HCT116 (cell line): ENCODE data around the gene ERC2. TPM values are rescaled to one million over a fixed set of nuclear protein-coding genes. Genes with fewer than 3 reads are reported as not detected.

Experiments used
- ATAC-seq: fragments of 200-7000 bp; cut with Tn5 transposase; 2 replicates; pipeline ENCODE4 v1.9.1; 2020; ENCODE audit warnings: mild to moderate bottlenecking, moderate library complexity
- BruUV-seq: library from RNA; stranded (reverse); fragments of 400-500 nt; replicated peaks from 2 replicates; lab custom pipeline; 2021; lab: Mats Ljungman, UMichigan
- CTCF ChIA-PET: fragments of 300-600 bp; sonication (Branson Sonifier 250); formaldehyde crosslinking; loops from one replicate; lab custom pipeline; 2021; ENCODE audit warnings: antibody characterized with exemption; lab: Charles Lee
- POLR2A ChIA-PET: fragments of 300-600, 350-600 bp; sonication (Branson Sonifier 250); formaldehyde crosslinking; loops from one replicate; lab custom pipeline; 2021; ENCODE audit warnings: antibody characterized with exemption; lab: Charles Lee
- RAD21 ChIA-PET, 2 experiments: fragments of 300-600 bp; sonication (Branson Sonifier 250); formaldehyde crosslinking; loops; one replicate each; lab custom pipeline; 2023; ENCODE audit warnings: low total read pairs in 2 of 2; ENCODE audit not compliant: uncharacterized antibody in 2 of 2, unreplicated experiment in 2 of 2, low non-redundant PET in 1 of 2; lab: Charles Lee
- DNase-seq: peaks from one replicate; pipeline ENCODE4 v3.0.0-alpha.2; 2010; ENCODE audit warnings: low read depth, low spot score
- H2AFZ ChIP-seq: fragments of 200-600 bp; shearing (Covaris generic), sonication (generic); 2 replicates; pipeline ENCODE4 v1.6.1; 2017; ENCODE audit warnings: low read depth, mixed run types, mixed read lengths, antibody characterized with exemption, low read length; ENCODE audit not compliant: poor library complexity, severe bottlenecking
- H3K27ac ChIP-seq: 2 replicates; pipeline ENCODE4 v1.5.1; 2012; ENCODE audit warnings: low read depth, low read length
- H3K27me3 ChIP-seq: fragments of 200-600 bp; sonication (generic); 2 replicates; pipeline ENCODE4 v1.6.1; 2016; ENCODE audit warnings: mixed run types, low read length, mixed read lengths; ENCODE audit not compliant: insufficient read depth
- H3K36me3 ChIP-seq, 2 experiments: fragments of 200-500 bp in 1 of 2; fragments of 200-600 bp in 1 of 2; sonication (Bioruptor generic) in 1 of 2; sonication (generic) in 1 of 2; 2 replicates each; pipeline versions ENCODE4 v1.5.1 to v1.6.1; 2014 to 2016; ENCODE audit warnings: low read length in 2 of 2, inconsistent platforms in 1 of 2, mixed read lengths in 1 of 2, mixed run types in 1 of 2; ENCODE audit not compliant: insufficient read depth in 2 of 2, control insufficient read depth in 1 of 2
- H3K4me1 ChIP-seq, 2 experiments: fragments of 200-600 bp in 1 of 2; sonication (generic) in 1 of 2; 2 replicates each; pipeline versions ENCODE4 v1.5.1 to v1.6.1; 2012 to 2017; ENCODE audit warnings: low read length in 2 of 2, inconsistent platforms in 1 of 2, mild to moderate bottlenecking in 1 of 2, mixed read lengths in 1 of 2, mixed run types in 1 of 2, moderate library complexity in 1 of 2; ENCODE audit not compliant: insufficient read depth in 2 of 2, control insufficient read depth in 1 of 2
- H3K4me2 ChIP-seq: fragments of 200-600 bp; sonication (generic); 2 replicates; pipeline ENCODE4 v1.6.1; 2017; ENCODE audit warnings: mixed run types, low read length, mixed read lengths
- H3K4me3 ChIP-seq, 2 experiments: fragments of 200-600 bp in 1 of 2; sonication (generic) in 1 of 2; replicated peaks in 1 of 2; 2 replicates each; pipeline ENCODE4 v1.5.1; 2011 to 2016; ENCODE audit warnings: low read length in 2 of 2, control low read depth in 1 of 2, low read depth in 1 of 2, mild to moderate bottlenecking in 1 of 2, mixed read lengths in 1 of 2, mixed run types in 1 of 2
- H3K79me2 ChIP-seq: fragments of 200-600 bp; sonication (generic); 2 replicates; pipeline ENCODE4 v1.6.1; 2017; ENCODE audit warnings: mild to moderate bottlenecking, mixed run types, low read length, moderate library complexity, mixed read lengths; ENCODE audit not compliant: insufficient read depth
- H3K9ac ChIP-seq: fragments of 200-600 bp; sonication (generic); 2 replicates; pipeline ENCODE4 v1.6.1; 2016; ENCODE audit warnings: low read length, mixed read lengths
- H3K9me2 ChIP-seq: fragments of 200-600 bp; sonication (generic), shearing (Covaris generic); 2 replicates; pipeline ENCODE4 v1.6.1; 2017; ENCODE audit warnings: mixed run types, mild to moderate bottlenecking, moderate library complexity; ENCODE audit not compliant: insufficient read depth
- H3K9me3 ChIP-seq, 2 experiments: fragments of 200-500 bp in 1 of 2; fragments of 200-600 bp in 1 of 2; sonication (Bioruptor generic) in 1 of 2; sonication (generic) in 1 of 2; 2 replicates each; pipeline ENCODE4 v1.6.1; 2014 to 2017; ENCODE audit warnings: low read length in 2 of 2, mixed read lengths in 2 of 2, inconsistent platforms in 1 of 2, low read depth in 1 of 2, mild to moderate bottlenecking in 1 of 2, mixed run types in 1 of 2, moderate library complexity in 1 of 2; ENCODE audit not compliant: control insufficient read depth in 1 of 2, insufficient read depth in 1 of 2
- H4K20me1 ChIP-seq: fragments of 200-600 bp; sonication (generic), shearing (Covaris generic); 2 replicates; pipeline ENCODE4 v1.6.1; 2017; ENCODE audit warnings: mixed run types, mild to moderate bottlenecking, moderate library complexity; ENCODE audit not compliant: insufficient read depth
- CBX3 ChIP-seq: IDR thresholded peaks from 2 replicates; pipeline ENCODE4 v1.6.1; 2012; ENCODE audit warnings: low read depth
- CEBPB ChIP-seq: IDR thresholded peaks from 2 replicates; pipeline ENCODE4 v1.6.1; 2012; ENCODE audit warnings: low read depth
- POLR2A ChIP-seq: IDR thresholded peaks from 2 replicates; pipeline ENCODE4 v1.7.0; 2011; ENCODE audit warnings: borderline replicate concordance; ENCODE audit not compliant: insufficient read depth, insufficient read length; ENCODE audit errors: extremely low read depth
- REST ChIP-seq: IDR thresholded peaks from 2 replicates; pipeline ENCODE4 v1.6.1; 2012; ENCODE audit warnings: low read depth
- SIN3A ChIP-seq: IDR thresholded peaks from 2 replicates; pipeline ENCODE4 v1.6.1; 2012; ENCODE audit warnings: low read depth
- ZFX ChIP-seq: fragments of 450-650 bp; IDR thresholded peaks from 2 replicates; pipeline ENCODE4 v1.6.1; 2017
- intact Hi-C: fragments of 100-400 bp; cut with micrococcal nuclease; formaldehyde crosslinking; loops from 2 replicates; pipeline ENCODE4 v1.10.0; 2022
- total RNA-seq: library from RNA; stranded (reverse); gene quantifications from one replicate; pipeline ENCODE4 v1.2.1, GENCODE V29; 2021; ENCODE audit not compliant: unreplicated experiment

The ERC2 gene
- total RNA-seq, 1 experiment from 2014 or later, result not detected

- TF ChIP-seq REST, result no peak
Measured at GRCh38 chr3:55756976-55757375, 711.3 kb downstream of the ERC2 start (continued).

GRCh38 chr3:55755516-55756205, 712.6 kb downstream of the ERC2 start:
- BruUV-seq, result no TSS peak
- no peaks in the 10 kb centered on the region for H3K4me1 ChIP-seq
- no peak overlapping the region for H2AFZ ChIP-seq
- POLR2A ChIA-PET, result no interaction called here
- no peak overlapping the region for H3K4me3 ChIP-seq
- intact Hi-C loops, result no loop called here
- no peaks in the 10 kb centered on the region for H3K9me2 ChIP-seq
- TF ChIP-seq CBX3 (no peak), SIN3A (no peak), POLR2A (no peak), REST (no peak), ZFX (no peak), CEBPB (no peak)
- H3K9ac ChIP-seq, result no peak overlapping the region
- RAD21 ChIA-PET, result no interaction called here
- no peaks in the 10 kb centered on the region for H3K27me3 ChIP-seq
- DNase-seq (no peak), ATAC-seq (no peak)
- H3K4me2 ChIP-seq, result no peak overlapping the region
- peaks cover 0 to 3% of the 10 kb centered on the region in 2 experiments; a peak in 1 of 4 replicates for H3K9me3 ChIP-seq
- H4K20me1 ChIP-seq, result no peaks in the 10 kb centered on the region
- no peak overlapping the region for H3K27ac ChIP-seq
- CTCF ChIA-PET, result no interaction called here
- H3K36me3 ChIP-seq, result no peaks in the 10 kb centered on the region
- no peaks in the 10 kb centered on the region for H3K79me2 ChIP-seq
